DOHH2 (cell line): ENCODE data around the gene LTV1.

Experiments used
- H3F3A ChIP-seq: fragments of 200-600 bp; sonication (generic), shearing (Covaris generic); 2 replicates; pipeline ENCODE4 v1.6.0; 2016; ENCODE audit warnings: antibody characterized with exemption, mild to moderate bottlenecking; ENCODE audit not compliant: control insufficient read depth, insufficient read depth
- H3K27ac ChIP-seq: fragments of 200-600 bp; sonication (generic); 2 replicates; pipeline ENCODE4 v1.5.1; 2014; ENCODE audit warnings: low read depth, mild to moderate bottlenecking, low read length, moderate library complexity
- H3K27me3 ChIP-seq: fragments of 200-600 bp; sonication (generic); 2 replicates; pipeline ENCODE4 v1.6.1; 2014; ENCODE audit warnings: mild to moderate bottlenecking, low read length, mixed read lengths; ENCODE audit not compliant: control insufficient read depth
- H3K36me3 ChIP-seq: fragments of 200-600 bp; sonication (generic); 2 replicates; pipeline ENCODE4 v1.6.1; 2014; ENCODE audit warnings: mild to moderate bottlenecking, low read length, moderate library complexity, mixed read lengths; ENCODE audit not compliant: control insufficient read depth
- H3K4me1 ChIP-seq: fragments of 200-600 bp; sonication (generic); 2 replicates; pipeline ENCODE4 v1.6.1; 2014; ENCODE audit warnings: mild to moderate bottlenecking, low read length, mixed read lengths; ENCODE audit not compliant: control insufficient read depth
- H3K4me2 ChIP-seq: fragments of 200-600 bp; sonication (generic); 2 replicates; pipeline ENCODE4 v1.6.0; 2014; ENCODE audit warnings: mild to moderate bottlenecking, low read length, moderate library complexity
- H3K4me3 ChIP-seq: fragments of 200-600 bp; sonication (generic); 2 replicates; pipeline ENCODE4 v1.5.1; 2014; ENCODE audit warnings: mild to moderate bottlenecking, low read length, mixed read lengths
- H3K79me2 ChIP-seq: fragments of 200-600 bp; sonication (generic); 2 replicates; pipeline ENCODE4 v1.6.1; 2014; ENCODE audit warnings: mild to moderate bottlenecking, low read length, mixed read lengths; ENCODE audit not compliant: control insufficient read depth
- H3K9me2 ChIP-seq: fragments of 200-600 bp; sonication (generic); replicated peaks from 2 replicates; pipeline ENCODE4 v1.6.1; 2014; ENCODE audit warnings: mild to moderate bottlenecking, low read length, mixed read lengths; ENCODE audit not compliant: control insufficient read depth
- H3K9me3 ChIP-seq: fragments of 200-600 bp; sonication (generic); 2 replicates; pipeline ENCODE4 v1.6.1; 2014; ENCODE audit warnings: antibody characterized with exemption, low read length, mixed read lengths; ENCODE audit not compliant: control insufficient read depth, insufficient read depth
- H4K20me1 ChIP-seq: fragments of 200-600 bp; sonication (generic); 2 replicates; pipeline ENCODE4 v1.6.0; 2014; ENCODE audit warnings: low read depth, mild to moderate bottlenecking, antibody characterized with exemption, low read length, moderate library complexity; ENCODE audit not compliant: control insufficient read depth, insufficient read depth
- EZH2phosphoT487 ChIP-seq: fragments of 200-600 bp; sonication (generic); IDR thresholded peaks from 2 replicates; pipeline ENCODE4 v1.6.1; 2017; ENCODE audit warnings: borderline replicate concordance, mild to moderate bottlenecking, antibody characterized with exemption, low read length, moderate library complexity, mixed read lengths
- TF ChIP-seq, protein P1 (sequence below): fragments of 200-600 bp; sonication (generic); IDR thresholded peaks from one replicate; pipeline ENCODE4 v1.5.1; 2014; ENCODE audit warnings: antibody characterized with exemption, mild to moderate bottlenecking, low read depth, low read length; ENCODE audit not compliant: poor library complexity, severe bottlenecking

LTV1 gene

DNA sequence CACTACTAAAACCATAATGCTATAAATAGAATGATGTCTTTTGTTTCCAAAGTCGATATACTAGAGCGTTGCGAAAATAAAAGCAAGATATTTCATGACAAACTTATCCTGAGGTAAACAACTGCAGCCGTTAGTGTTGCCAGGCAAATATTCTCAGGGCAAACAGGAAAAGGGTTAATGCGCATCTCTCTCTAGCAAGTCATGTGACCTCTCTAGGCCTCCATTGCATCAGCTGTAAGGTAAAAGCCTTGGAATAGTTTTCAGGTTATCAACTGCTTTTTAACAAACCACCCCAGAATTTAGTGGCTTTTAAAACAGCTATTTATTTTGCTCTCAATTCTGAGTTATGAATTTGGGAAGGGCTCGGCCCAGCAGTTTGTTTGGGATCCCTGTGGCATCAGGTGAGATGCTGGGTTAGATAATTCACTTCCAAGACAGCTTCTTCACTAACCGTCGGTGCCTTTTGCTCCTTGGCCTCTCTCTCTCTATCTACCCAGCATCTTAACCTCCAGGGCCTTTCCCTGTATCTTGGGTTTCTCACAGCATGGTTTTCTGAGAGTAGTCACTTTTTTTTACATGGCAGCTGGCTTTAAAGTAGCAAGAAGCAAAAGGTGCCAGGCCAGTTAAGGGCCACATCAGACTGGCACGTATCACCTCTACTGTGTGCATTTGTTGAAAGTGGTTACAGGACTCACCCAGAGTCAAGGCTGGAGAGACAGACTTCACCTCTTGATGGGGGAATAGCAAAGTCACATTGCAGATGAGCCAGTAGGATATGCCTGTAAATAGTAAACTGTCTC is 39.2 kb upstream of the LTV1 start:
- no peaks in the 10 kb centered on the region for H3K4me1 ChIP-seq
- H3K27me3 ChIP-seq: no peaks in the 10 kb centered on the region
- H3K79me2 ChIP-seq: no peaks in the 10 kb centered on the region
- TF ChIP-seq, protein P1, sequence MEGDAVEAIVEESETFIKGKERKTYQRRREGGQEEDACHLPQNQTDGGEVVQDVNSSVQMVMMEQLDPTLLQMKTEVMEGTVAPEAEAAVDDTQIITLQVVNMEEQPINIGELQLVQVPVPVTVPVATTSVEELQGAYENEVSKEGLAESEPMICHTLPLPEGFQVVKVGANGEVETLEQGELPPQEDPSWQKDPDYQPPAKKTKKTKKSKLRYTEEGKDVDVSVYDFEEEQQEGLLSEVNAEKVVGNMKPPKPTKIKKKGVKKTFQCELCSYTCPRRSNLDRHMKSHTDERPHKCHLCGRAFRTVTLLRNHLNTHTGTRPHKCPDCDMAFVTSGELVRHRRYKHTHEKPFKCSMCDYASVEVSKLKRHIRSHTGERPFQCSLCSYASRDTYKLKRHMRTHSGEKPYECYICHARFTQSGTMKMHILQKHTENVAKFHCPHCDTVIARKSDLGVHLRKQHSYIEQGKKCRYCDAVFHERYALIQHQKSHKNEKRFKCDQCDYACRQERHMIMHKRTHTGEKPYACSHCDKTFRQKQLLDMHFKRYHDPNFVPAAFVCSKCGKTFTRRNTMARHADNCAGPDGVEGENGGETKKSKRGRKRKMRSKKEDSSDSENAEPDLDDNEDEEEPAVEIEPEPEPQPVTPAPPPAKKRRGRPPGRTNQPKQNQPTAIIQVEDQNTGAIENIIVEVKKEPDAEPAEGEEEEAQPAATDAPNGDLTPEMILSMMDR: no peak
- no peak for TF ChIP-seq EZH2phosphoT487
- no peak overlapping the region for H3K4me2 ChIP-seq
- H3K36me3 ChIP-seq: no peaks in the 10 kb centered on the region
- no peaks in the 10 kb centered on the region for H3F3A ChIP-seq
- H3K27ac ChIP-seq: no peak overlapping the region
- H4K20me1 ChIP-seq: no peaks in the 10 kb centered on the region
- no peak overlapping the region for H3K4me3 ChIP-seq
- no peaks in the 10 kb centered on the region for H3K9me2 ChIP-seq
- no peaks in the 10 kb centered on the region for H3K9me3 ChIP-seq

DNA sequence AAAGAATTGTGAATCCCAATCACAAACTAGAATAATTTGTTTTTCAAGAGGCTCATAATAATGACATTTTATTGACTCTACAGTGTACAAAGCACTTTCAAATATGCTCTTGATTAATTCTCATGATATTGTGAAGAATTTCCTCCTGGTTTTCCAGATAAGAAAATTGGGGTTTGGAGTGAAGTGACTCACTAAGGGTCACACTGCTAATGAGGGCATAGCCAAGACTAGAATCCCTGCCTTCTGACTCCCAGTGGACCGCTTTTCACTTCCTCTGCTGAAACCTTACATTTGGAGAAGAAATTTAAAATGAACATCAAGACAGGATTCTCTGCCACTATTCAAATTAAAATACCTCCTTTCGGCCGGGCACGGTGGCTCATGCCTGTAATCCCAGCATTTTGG is 38.3 kb upstream of the LTV1 start:
- H3K27me3 ChIP-seq: no peaks in the 10 kb centered on the region
- no peaks in the 10 kb centered on the region for H3K79me2 ChIP-seq
- no peak overlapping the region for H3K4me2 ChIP-seq
- no peaks in the 10 kb centered on the region for H3F3A ChIP-seq
- H3K9me3 ChIP-seq: no peaks in the 10 kb centered on the region
- H3K27ac ChIP-seq: no peak overlapping the region
- no peaks in the 10 kb centered on the region for H3K4me1 ChIP-seq
- TF ChIP-seq, protein P1: no peak
- TF ChIP-seq EZH2phosphoT487: no peak
- no peaks in the 10 kb centered on the region for H4K20me1 ChIP-seq
- H3K4me3 ChIP-seq: no peak overlapping the region
- no peaks in the 10 kb centered on the region for H3K36me3 ChIP-seq
- H3K9me2 ChIP-seq: no peaks in the 10 kb centered on the region

DNA sequence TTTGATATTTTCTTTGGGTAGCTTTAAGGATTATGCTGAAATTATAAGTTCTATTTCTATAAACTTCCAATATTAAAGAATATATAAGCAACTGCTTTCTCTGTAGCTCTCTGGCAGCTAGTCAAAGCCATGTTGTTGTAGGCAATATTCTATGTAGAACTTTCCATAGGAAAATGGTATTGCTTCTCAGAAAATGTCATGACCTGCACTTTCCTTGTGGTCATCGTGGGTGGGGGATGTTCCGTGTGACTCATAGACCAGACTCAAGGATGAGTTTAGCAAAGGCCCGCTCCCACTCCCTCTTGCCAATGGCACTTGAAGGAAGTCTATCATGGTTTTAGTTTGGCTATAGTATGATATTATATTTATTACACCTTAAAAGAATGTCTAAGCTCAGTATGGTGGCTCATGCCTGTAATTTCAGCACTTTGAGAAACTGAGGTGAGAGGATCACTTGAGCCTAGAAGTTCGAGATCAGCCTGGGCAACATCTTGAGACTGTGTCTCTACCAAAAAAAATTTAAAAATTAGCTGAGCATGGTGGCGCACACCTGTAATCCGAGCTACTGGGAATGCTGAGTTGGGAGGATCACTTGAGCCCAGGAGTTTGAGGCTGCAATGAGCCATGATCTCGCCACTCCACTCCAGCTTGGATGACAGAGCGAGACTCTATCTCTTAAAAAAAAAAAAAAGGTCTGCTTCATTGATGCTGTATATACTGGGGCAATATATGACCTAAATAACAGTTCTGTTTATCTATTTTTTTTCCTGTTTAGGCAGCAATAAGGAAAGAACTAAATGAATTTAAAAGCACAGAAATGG is 36.6 kb upstream of the LTV1 start:
- H3K27ac ChIP-seq: no peak overlapping the region
- H4K20me1 ChIP-seq: no peaks in the 10 kb centered on the region
- no peak overlapping the region for H3K4me3 ChIP-seq
- no peaks in the 10 kb centered on the region for H3K36me3 ChIP-seq
- H3K79me2 ChIP-seq: no peaks in the 10 kb centered on the region
- H3K9me2 ChIP-seq: no peaks in the 10 kb centered on the region
- no peaks in the 10 kb centered on the region for H3K27me3 ChIP-seq
- no peaks in the 10 kb centered on the region for H3K4me1 ChIP-seq
- no peak for TF ChIP-seq EZH2phosphoT487
- TF ChIP-seq, protein P1: no peak
- no peaks in the 10 kb centered on the region for H3F3A ChIP-seq
- no peak overlapping the region for H3K4me2 ChIP-seq
- no peaks in the 10 kb centered on the region for H3K9me3 ChIP-seq
